GM12891 (cell line): ENCODE results near the gene BRF1.

Source experiments
- DNase-seq: peaks from one replicate; pipeline ENCODE4 v3.0.0; 2011; ENCODE audit warnings: low spot score; ENCODE audit not compliant: insufficient read length
- FAIRE-seq: peaks from 2 replicates; lab custom pipeline; 2011; peaks lifted over from hg19 to GRCh38; lab: Jason Lieb, UNC
- PAX5 ChIP-seq: IDR thresholded peaks from 2 replicates; pipeline ENCODE4 v1.6.1; 2011; ENCODE audit warnings: low read length, moderate library complexity, mild to moderate bottlenecking; ENCODE audit not compliant: insufficient read depth, severe bottlenecking
- POLR2A ChIP-seq: IDR thresholded peaks from 2 replicates; pipeline ENCODE4 v1.6.1; 2011; ENCODE audit warnings: low read depth, low read length, control low read depth
- POLR2AphosphoS5 ChIP-seq: IDR thresholded peaks from 2 replicates; pipeline ENCODE4 v1.6.1; 2011; ENCODE audit warnings: low read depth, low read length, control low read depth
- POU2F2 ChIP-seq: IDR thresholded peaks from 2 replicates; pipeline ENCODE4 v1.6.1; 2011; ENCODE audit warnings: low read depth, mild to moderate bottlenecking, control low read depth, low read length, moderate library complexity
- SPI1 ChIP-seq: IDR thresholded peaks from 2 replicates; pipeline ENCODE4 v1.6.1; 2011; ENCODE audit warnings: low read depth, low read length, control low read depth
- TAF1 ChIP-seq: IDR thresholded peaks from 2 replicates; pipeline ENCODE4 v1.6.1; 2011; ENCODE audit warnings: low read depth, low read length, control low read depth

The BRF1 gene

GRCh38 chr14:105249182-105250007 is 51.4 kb downstream of the BRF1 start:
- TF ChIP-seq PAX5 (no peak), SPI1 (no peak), POLR2A (no peak), POLR2AphosphoS5 (no peak), POU2F2 (no peak), TAF1 (no peak)
- FAIRE-seq (no peak), DNase-seq (no peak)

GRCh38 chr14:105248368-105249181 is 52.2 kb downstream of the BRF1 start, which contains the start of gene BTBD6:
TSS of gene BTBD6 (plus strand) at chr14:105248533. CDS start at chr14:105248712, 179 bp downstream.
- DNase-seq (peak; percentile 98), FAIRE-seq (peak; percentile 99)
- TF ChIP-seq POLR2AphosphoS5 (no peak), POLR2A (no peak), POU2F2 (no peak), PAX5 (no peak), SPI1 (no peak), TAF1 (no peak)

GRCh38 chr14:105247715-105248367 is 53.0 kb downstream of the BRF1 start:
- no peak for TF ChIP-seq PAX5
- DNase-seq (no peak), FAIRE-seq (no peak)

DNA sequence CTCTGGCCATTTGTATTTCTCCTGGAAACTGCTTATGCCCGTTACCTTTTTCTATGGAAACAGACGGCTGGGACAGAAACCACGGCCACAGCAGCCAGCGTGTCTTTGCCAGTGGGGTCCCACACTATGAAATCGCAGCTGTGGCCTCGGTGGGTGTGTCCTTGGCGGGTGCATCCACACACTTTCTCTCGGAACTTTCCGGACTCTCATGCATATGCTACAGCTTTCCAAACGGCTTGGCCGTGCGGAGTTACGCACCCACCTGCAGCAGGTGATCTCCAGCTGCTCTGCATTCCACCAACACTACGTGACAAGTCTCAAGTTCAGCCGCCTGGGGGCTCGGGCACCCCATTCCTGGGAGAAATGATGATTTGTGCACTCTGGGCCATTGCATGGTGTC is 53.8 kb downstream of the BRF1 start:
- no peak for TF ChIP-seq PAX5
- TF ChIP-seq POLR2A: no peak
- no peak for TF ChIP-seq POLR2AphosphoS5
- no peak for TF ChIP-seq POU2F2
- TF ChIP-seq SPI1: no peak
- TF ChIP-seq TAF1: no peak
- no peak for DNase-seq
- FAIRE-seq: no peak

- no peak for FAIRE-seq
- no peak for TF ChIP-seq POU2F2
- no peak for TF ChIP-seq SPI1
- no peak for TF ChIP-seq TAF1
- no peak for TF ChIP-seq PAX5
- no peak for TF ChIP-seq POLR2AphosphoS5
- TF ChIP-seq POLR2A: no peak
- no peak for DNase-seq
Observed at GRCh38 chr14:105244334-105244733, 56.5 kb downstream of the BRF1 start.

DNA sequence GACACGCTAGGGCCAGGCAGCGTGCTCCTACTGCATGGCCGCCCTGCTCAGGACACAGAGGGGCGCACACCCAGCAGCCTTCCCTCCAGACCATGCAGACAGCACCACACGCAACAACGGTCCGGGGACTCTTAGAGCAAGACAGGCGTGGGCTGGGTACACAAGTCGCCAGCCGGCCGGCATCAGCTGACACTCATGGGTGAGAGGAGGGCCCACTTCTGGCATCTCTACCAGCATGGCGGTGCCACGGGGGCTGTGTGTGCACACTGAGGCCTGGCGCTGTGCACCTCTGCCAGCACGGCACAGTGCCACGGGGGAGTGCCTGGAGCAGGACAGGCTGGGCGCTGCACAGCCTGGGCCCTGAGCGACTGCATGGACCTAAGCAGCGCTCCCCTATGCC is 59.2 kb downstream of the BRF1 start:
- FAIRE-seq (no peak), DNase-seq (no peak)
- no peak for TF ChIP-seq TAF1
- TF ChIP-seq POLR2AphosphoS5: no peak
- TF ChIP-seq PAX5: no peak

- no peak for TF ChIP-seq POU2F2
- TF ChIP-seq SPI1: no peak
- TF ChIP-seq PAX5: no peak
- TF ChIP-seq POLR2AphosphoS5: no peak
- no peak for TF ChIP-seq POLR2A
- no peak for TF ChIP-seq TAF1
- FAIRE-seq (no peak), DNase-seq (no peak)
Observed at GRCh38 chr14:105240811-105241576, 59.8 kb downstream of the BRF1 start.

DNA sequence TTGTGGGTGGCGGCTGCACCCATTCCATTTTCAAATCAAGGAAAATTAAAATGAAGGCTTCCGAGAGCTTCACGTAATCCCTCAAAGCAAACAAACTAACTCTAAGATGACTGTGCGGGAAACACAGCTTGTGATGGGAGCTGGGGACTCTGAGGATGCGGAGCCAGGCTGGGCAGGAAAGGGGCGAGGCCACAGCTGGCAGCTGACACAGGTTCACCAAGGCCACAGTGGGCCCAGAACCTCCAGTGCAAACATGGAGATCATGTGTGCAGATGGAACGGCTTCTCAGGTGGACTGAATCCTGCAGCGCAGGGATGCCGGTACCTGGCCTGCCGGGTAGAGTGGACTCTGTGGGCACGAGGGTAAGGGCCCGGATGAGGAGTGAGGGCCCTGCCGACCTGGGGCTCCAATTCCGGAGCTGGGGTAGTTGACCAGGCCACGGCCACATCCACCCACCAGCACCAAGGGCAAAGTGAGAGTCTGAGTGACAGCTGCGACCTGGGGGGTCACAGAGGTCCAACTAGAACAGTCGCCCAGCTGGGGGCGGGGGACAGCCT is 71.6 kb downstream of the BRF1 start:
- TF ChIP-seq SPI1: no peak
- no peak for TF ChIP-seq POLR2A
- TF ChIP-seq PAX5: no peak
- TF ChIP-seq POLR2AphosphoS5: no peak
- no peak for TF ChIP-seq POU2F2
- TF ChIP-seq TAF1: no peak
- no peak for FAIRE-seq
- DNase-seq: no peak

DNA sequence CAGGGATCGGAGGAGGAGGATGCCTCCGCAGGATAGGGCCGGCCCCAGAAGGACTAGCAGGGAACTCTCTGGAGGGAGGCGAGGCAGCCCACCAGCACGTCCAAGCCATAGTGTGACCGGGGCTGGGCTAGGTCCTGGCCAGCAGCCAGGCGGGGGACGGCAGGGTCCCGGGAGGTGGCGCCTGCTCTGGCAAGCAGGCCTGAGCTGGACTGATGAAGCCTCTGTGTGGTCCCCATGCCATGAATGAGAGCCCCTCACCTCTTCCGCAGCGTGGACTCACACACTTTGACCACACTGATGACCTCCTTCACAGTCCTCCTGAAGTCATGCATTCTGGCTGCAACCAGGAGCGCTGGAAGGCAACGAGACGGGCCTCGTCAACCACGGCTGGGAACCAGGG is 72.2 kb downstream of the BRF1 start:
- FAIRE-seq: no peak

More for the DNA sequence above, 72.2 kb downstream of the BRF1 start:
- DNase-seq: no peak
- TF ChIP-seq PAX5 (no peak), POLR2A (no peak), TAF1 (no peak), POU2F2 (no peak), POLR2AphosphoS5 (no peak), SPI1 (no peak)
